GM12878 (cell line): ENCODE data around the gene FRMD3. TPM values are rescaled to one million over a fixed set of nuclear protein-coding genes. Genes with fewer than 3 reads are reported as not detected.

Experiments
- ATAC-seq: fragments of 200-7000 bp; cut with Tn5 transposase; 3 replicates; pipeline ENCODE4 v1.9.1; 2020; ENCODE audit warnings: mild to moderate bottlenecking, moderate library complexity
- BruUV-seq: library from RNA; stranded (reverse); fragments of 400-500 nt; replicated peaks from 2 replicates; lab custom pipeline; 2021; lab: Mats Ljungman, UMichigan
- CTCF ChIA-PET: fragments of 300-600 bp; sonication (Branson Sonifier 250); formaldehyde crosslinking; extraction: SDS; loops from one replicate; lab custom pipeline; 2021; ENCODE audit warnings: inconsistent platforms; lab: Yijun Ruan, JAX
- POLR2A ChIA-PET: fragments of 350-600 bp; formaldehyde crosslinking; extraction: SDS; loops from one replicate; lab custom pipeline; 2021; ENCODE audit warnings: inconsistent platforms; lab: Charles Lee
- RAD21 ChIA-PET: fragments of 300-600 bp; sonication (Branson Sonifier 250); formaldehyde crosslinking; loops from one replicate; lab custom pipeline; 2023; ENCODE audit warnings: antibody characterized with exemption; ENCODE audit not compliant: unreplicated experiment; lab: Charles Lee
- SMC1A ChIA-PET: fragments of 300-600 bp; sonication (Branson Sonifier 250); formaldehyde crosslinking; loops from one replicate; lab custom pipeline; 2023; ENCODE audit not compliant: unreplicated experiment, uncharacterized antibody; lab: Charles Lee
- DNase-seq: peaks from one replicate; pipeline ENCODE4 v3.0.0-alpha.2; 2011; ENCODE audit warnings: low read depth, low spot score
- FAIRE-seq: peaks from 3 replicates; lab custom pipeline; 2011; peaks lifted over from hg19 to GRCh38; lab: Jason Lieb, UNC
- H2AFZ ChIP-seq: 2 replicates; pipeline ENCODE4 v1.6.0; 2011; ENCODE audit warnings: low read depth, low read length, control low read depth; ENCODE audit not compliant: control insufficient read depth
- H3K27ac ChIP-seq: 2 replicates; pipeline ENCODE4 v1.5.1; 2011; ENCODE audit warnings: control low read depth; ENCODE audit not compliant: control insufficient read depth, insufficient read depth
- H3K27me3 ChIP-seq, 2 experiments: replicated peaks in 1 of 2; 2 replicates each; pipeline versions ENCODE4 v1.6.0 to v1.6.1; 2011; ENCODE audit warnings: low read length in 1 of 2; ENCODE audit not compliant: control insufficient read depth in 2 of 2, insufficient read depth in 2 of 2
- H3K36me3 ChIP-seq, 2 experiments: 2 replicates each; pipeline ENCODE4 v1.5.1; 2011; ENCODE audit warnings: low read length in 1 of 2; ENCODE audit not compliant: control insufficient read depth in 2 of 2, insufficient read depth in 2 of 2
- H3K4me1 ChIP-seq: 2 replicates; pipeline ENCODE4 v1.6.1; 2011; ENCODE audit warnings: mild to moderate bottlenecking, low read length, moderate library complexity, mixed read lengths; ENCODE audit not compliant: control insufficient read depth, insufficient read depth
- H3K4me2 ChIP-seq: 2 replicates; pipeline ENCODE4 v1.6.0; 2011; ENCODE audit warnings: control low read depth; ENCODE audit not compliant: control insufficient read depth, insufficient read depth
- H3K4me3 ChIP-seq: fragments of 200-600 bp; sonication (generic); 2 replicates; pipeline ENCODE4 v1.5.1; 2016
- H3K79me2 ChIP-seq: 2 replicates; pipeline ENCODE4 v1.6.0; 2011; ENCODE audit warnings: low read length; ENCODE audit not compliant: control insufficient read depth, insufficient read depth
- H3K9ac ChIP-seq: 2 replicates; pipeline ENCODE4 v1.8.0; 2011; ENCODE audit warnings: low read length, control low read depth, mixed read lengths; ENCODE audit not compliant: control insufficient read depth, insufficient read depth
- H3K9me3 ChIP-seq: replicated peaks from 3 replicates; pipeline ENCODE4 v1.5.1; 2011; ENCODE audit warnings: mild to moderate bottlenecking, low read length; ENCODE audit not compliant: control insufficient read depth, insufficient read depth
- H4K20me1 ChIP-seq: 2 replicates; pipeline ENCODE4 v1.6.0; 2011; ENCODE audit not compliant: control insufficient read depth, insufficient read depth
- ASH2L ChIP-seq: fragments of 300-600, 200-600 bp; sonication (generic); IDR thresholded peaks from 2 replicates; pipeline ENCODE4 v1.6.1; 2017; ENCODE audit warnings: low read depth, mild to moderate bottlenecking, borderline replicate concordance
- BACH1 ChIP-seq: fragments of 450-650 bp; IDR thresholded peaks from 2 replicates; pipeline ENCODE4 v1.6.1; 2017; ENCODE audit warnings: mild to moderate bottlenecking, borderline replicate concordance
- BCL11A ChIP-seq: IDR thresholded peaks from 2 replicates; pipeline ENCODE4 v1.6.1; 2011; ENCODE audit warnings: low read depth, low read length
- CREB1 ChIP-seq: IDR thresholded peaks from 2 replicates; pipeline ENCODE4 v1.6.1; 2012; ENCODE audit warnings: low read depth, mild to moderate bottlenecking, inconsistent platforms
- CTCF ChIP-seq, 3 experiments: IDR thresholded peaks in 2 of 3; conservative IDR thresholded peaks in 1 of 3; 2 replicates each; pipeline ENCODE4 v1.5.1; 2011; ENCODE audit warnings: low read depth in 3 of 3, low read length in 3 of 3, mild to moderate bottlenecking in 3 of 3, control low read depth in 2 of 3, moderate library complexity in 2 of 3, inconsistent platforms in 1 of 3, mixed read lengths in 1 of 3; ENCODE audit not compliant: control insufficient read depth in 2 of 3, insufficient read depth in 1 of 3; ENCODE audit errors: extremely low read depth in 1 of 3
- IKZF1 ChIP-seq: fragments of 450-650 bp; conservative IDR thresholded peaks from 2 replicates; pipeline ENCODE4 v1.6.1; 2017; ENCODE audit warnings: antibody characterized with exemption, mild to moderate bottlenecking
- NBN ChIP-seq: fragments of 450-650 bp; IDR thresholded peaks from 2 replicates; pipeline ENCODE4 v1.6.1; 2016
- NFXL1 ChIP-seq: fragments of 450-650 bp; IDR thresholded peaks from 2 replicates; pipeline ENCODE4 v1.6.1; 2017; ENCODE audit warnings: antibody characterized with exemption, mild to moderate bottlenecking, borderline replicate concordance
- TCF7 ChIP-seq: IDR thresholded peaks from 2 replicates; pipeline ENCODE4 v1.6.1; 2014; ENCODE audit warnings: antibody characterized with exemption, borderline replicate concordance
- ZBTB11 ChIP-seq: fragments of 450-650 bp; formaldehyde crosslinking; IDR thresholded peaks from 2 replicates; pipeline ENCODE4 v1.5.0; 2022; ENCODE audit warnings: mild to moderate bottlenecking, missing genetic modification characterization
- ZNF384 ChIP-seq: IDR thresholded peaks from 2 replicates; pipeline ENCODE4 v1.6.1; 2012; ENCODE audit warnings: low read depth, mild to moderate bottlenecking, low read length, improper control_type of control experiment, borderline replicate concordance
- ZNF687 ChIP-seq: fragments of 450-650 bp; IDR thresholded peaks from 2 replicates; pipeline ENCODE4 v1.6.1; 2017; ENCODE audit warnings: mild to moderate bottlenecking, moderate library complexity
- WGBS: methylation state at CpG from one replicate; pipeline ENCODE4 v1.1.6; 2016; ENCODE audit warnings: low lambda C conversion rate; ENCODE audit not compliant: insufficient replicate concordance, insufficient coverage; ENCODE audit errors: missing lambda C conversion rate; 5-methylcytosine and 5-hydroxymethylcytosine counted together
- in situ Hi-C: fragments of 300-500 bp; cut with MboI; formaldehyde crosslinking; loops from 9 replicates; pipeline ENCODE4 v1.14.3; 2018; ENCODE audit warnings: mixed read lengths
- intact Hi-C: fragments of 100-400 bp; cut with micrococcal nuclease; formaldehyde crosslinking; loops from one replicate; pipeline ENCODE4 v1.14.2; 2022; ENCODE audit not compliant: unreplicated experiment
- polyA plus RNA-seq, 11 experiments: library from polyadenylated mRNA; depleted of rRNA in 4 of 11; unstranded in 6 of 11; stranded (reverse) in 5 of 11; fragments of >200 nt; fragmentation: Nextera tagmentation in 4 of 11; fragmentation: Illumina TruSeq in 1 of 11; extraction: Ambion mirVana in 4 of 11; extraction: Trizol in 1 of 11; gene quantifications; 1 replicate in 1 of 11; 2 replicates in 10 of 11; pipeline versions ENCODE4 v1.2.1 to v1.2.3, GENCODE V29; 2011 to 2016; ENCODE audit warnings: inconsistent platforms in 2 of 11, missing spikeins in 2 of 11, low read depth in 1 of 11
- total RNA-seq, 4 experiments: library from RNA; depleted of rRNA in 3 of 4; stranded (reverse); fragments of >200 nt in 3 of 4; fragmentation: Illumina TruSeq in 1 of 4; extraction: Trizol in 1 of 4; gene quantifications; 2 replicates each; pipeline versions ENCODE4 v1.2.1 to v1.2.3, GENCODE V29; 2013 to 2021

FRMD3 gene
- total and polyA plus RNA-seq, 10 of the 15 experiments (the other 5 are each of a cell fraction or from before 2014, with no cell fraction given): 0.04 to 0.68 (median 0.21) TPM; not detected in 1

- no peak overlapping the region for H3K4me3 ChIP-seq
- peak; percentile 44 for FAIRE-seq
- no peaks in the 10 kb centered on the region for H3K27me3 ChIP-seq
- ChIA-PET CTCF (no interaction called here), SMC1A (no interaction called here), POLR2A (interaction anchor here (0.6 kb wide), 1 partner anchor 17 kb away, joined by 3 read pairs; no protein-coding TSS in a partner anchor), RAD21 (no interaction called here)
- H3K9me3 ChIP-seq: no peaks in the 10 kb centered on the region; the same call in 2 of the 3 replicates
- WGBS: 48% methylated on average over 2 of the region's 2 CpGs
- H2AFZ ChIP-seq: no peak overlapping the region
- H3K36me3 ChIP-seq: no peaks in the 10 kb centered on the region
- no peaks in the 10 kb centered on the region for H3K4me1 ChIP-seq
- DNase-seq: no peak
- in situ Hi-C loops (no loop called here), intact Hi-C loops (no loop called here)
- no peak overlapping the region for H3K9ac ChIP-seq
- no peaks in the 10 kb centered on the region for H4K20me1 ChIP-seq
- no TSS peak for BruUV-seq
- H3K4me2 ChIP-seq: no peak overlapping the region
- no peaks in the 10 kb centered on the region for H3K79me2 ChIP-seq
- H3K27ac ChIP-seq: no peak overlapping the region
- no peak for ATAC-seq
- TF ChIP-seq ZBTB11 (no peak), TCF7 (no peak), ZNF384 (no peak), NBN (no peak), CTCF (IDR thresholded peaks at IDR 0.05 in 2 of 3, conservative IDR thresholded peaks at IDR 0.05 in 1 of 3; ENCODE audit: control insufficient read depth in 2 of 3, extremely low read depth in 1 of 3, insufficient read depth in 1 of 3, low read depth in 3 of 3, low read length in 3 of 3) (no peak), BACH1 (no peak), CREB1 (no peak), ZNF687 (no peak), BCL11A (no peak), ASH2L (no peak), NFXL1 (no peak), IKZF1 (no peak)
These were observed 79.7 kb downstream of the FRMD3 start for GRCh38 chr9:83458530-83458929.
